Islet of Langerhans (tissue), 1 donor: Measurements from ENCODE around the gene NCBP2L.

Experiments
- FAIRE-seq: peaks from one replicate; lab custom pipeline; 2011; peaks lifted over from hg19 to GRCh38; lab: Jason Lieb, UNC

NCBP2L gene

GRCh38 chrX:107752714-107753113, 24.8 kb upstream of the NCBP2L start:
- FAIRE-seq = no peak

GRCh38 chrX:107753187-107753586, 24.3 kb upstream of the NCBP2L start:
- FAIRE-seq = no peak

GRCh38 chrX:107755721-107756120, 21.8 kb upstream of the NCBP2L start:
- no peak for FAIRE-seq

DNA sequence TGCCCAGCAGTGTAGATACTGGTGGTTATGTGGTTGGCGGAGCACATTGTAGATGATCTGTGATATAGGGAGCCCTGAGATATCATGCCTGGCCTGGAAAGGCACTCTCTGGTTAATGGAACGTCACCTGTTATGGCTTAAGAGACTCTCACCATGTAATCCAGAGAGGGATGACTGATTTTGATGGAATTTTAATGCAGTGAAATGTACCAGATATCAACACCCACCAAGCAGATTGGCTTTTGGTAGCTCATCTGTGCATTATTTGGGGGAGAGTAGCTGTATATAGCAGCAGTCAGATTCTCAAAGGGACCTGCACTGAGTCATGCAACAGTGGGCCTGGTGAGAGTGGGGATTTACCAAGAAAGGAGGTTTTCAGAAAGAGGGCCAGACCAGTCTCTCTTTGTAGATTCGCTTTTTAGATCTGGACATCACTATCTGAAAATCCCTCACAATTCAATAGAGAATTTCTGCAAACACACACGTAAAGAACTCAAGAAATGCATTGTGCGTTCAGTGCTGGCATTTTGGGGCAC, 19.2 kb upstream of the NCBP2L start:
- no peak for FAIRE-seq

- FAIRE-seq = no peak
These were observed 17.0 kb upstream of the NCBP2L start for GRCh38 chrX:107760304-107761077.

GRCh38 chrX:107763647-107764046, 13.9 kb upstream of the NCBP2L start:
- FAIRE-seq = no peak

- no peak for FAIRE-seq
These were observed 12.5 kb upstream of the NCBP2L start for GRCh38 chrX:107764845-107765608.

DNA sequence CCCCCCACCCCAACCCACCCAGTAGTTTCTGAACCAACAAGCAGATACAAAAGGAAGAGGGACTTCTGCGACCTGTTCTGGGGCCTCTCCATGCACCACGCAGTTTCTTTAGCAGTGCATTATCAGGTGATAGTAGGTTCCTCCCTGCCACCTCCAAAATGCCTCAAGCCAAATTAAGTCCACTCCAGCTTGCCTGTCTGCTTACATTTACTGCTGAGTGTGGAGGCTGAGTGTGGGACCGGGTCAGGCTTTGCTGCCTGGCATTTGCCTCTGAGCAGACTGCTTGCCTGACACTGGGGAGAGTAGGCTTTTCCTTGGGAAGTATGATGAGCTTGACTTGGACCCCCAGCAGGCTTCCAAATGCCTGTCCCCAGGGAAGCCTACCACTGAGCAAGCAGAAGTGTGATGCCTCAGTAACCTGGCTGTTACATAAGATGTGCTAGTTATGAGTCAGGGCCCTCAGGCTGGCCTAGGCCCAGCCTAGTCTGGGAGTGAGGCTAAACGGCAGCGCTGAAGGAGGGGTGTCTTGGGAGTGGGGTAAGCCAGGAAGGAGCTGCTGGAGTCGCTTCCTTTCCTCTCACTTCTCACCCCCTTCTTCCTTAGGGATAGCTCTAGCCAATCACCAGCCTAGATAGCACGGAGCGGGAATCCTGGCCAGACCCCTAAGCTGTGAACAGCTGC, 10.9 kb upstream of the NCBP2L start:
- no peak for FAIRE-seq

DNA sequence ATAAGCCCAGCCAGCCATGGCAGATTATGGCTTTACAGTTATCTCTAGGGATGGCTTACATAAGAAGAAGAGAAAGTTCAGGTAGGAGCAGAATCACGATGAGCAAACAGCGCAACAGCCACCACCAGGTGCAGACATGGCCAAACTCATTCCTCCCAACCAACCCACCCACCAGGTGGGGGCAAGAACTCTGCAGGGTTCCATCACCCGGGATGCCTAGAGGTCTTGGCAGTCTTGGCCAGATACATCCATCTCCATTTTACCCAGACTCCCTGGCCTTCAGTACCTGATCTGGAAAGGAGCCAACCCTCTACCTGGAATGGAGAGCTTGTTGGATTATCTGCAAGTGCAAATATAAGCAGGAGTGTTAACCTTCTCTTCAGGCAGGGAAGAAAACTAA, 9.5 kb upstream of the NCBP2L start:
- no peak for FAIRE-seq

GRCh38 chrX:107769581-107770317, 7.8 kb upstream of the NCBP2L start:
- no peak for FAIRE-seq

GRCh38 chrX:107773206-107773605, 4.3 kb upstream of the NCBP2L start:
- FAIRE-seq = no peak

DNA sequence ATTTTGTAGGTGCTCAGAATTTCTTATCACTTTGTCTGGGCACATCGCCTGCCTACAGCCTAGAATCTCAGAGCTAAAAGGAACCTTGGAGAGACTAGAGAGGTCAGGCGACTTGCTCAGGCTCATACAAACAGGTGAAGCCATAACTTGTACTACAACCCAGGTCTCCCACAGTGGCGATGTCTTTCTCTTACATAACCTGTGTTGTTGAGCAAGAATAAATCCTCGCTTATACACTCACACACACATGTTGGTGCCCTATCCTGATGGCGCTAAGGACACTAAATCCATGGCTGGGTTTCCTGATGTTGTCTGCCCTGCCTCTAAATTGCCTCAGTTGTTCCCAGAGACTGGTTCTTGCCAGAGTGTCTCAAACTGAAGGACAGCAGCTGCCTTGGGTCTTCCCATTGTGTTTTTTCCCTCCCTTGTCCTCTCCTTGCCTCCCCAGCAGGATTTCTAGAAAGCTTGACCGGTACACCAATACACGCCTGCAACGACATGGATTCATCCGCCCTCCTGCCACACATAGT, 3.6 kb upstream of the NCBP2L start:
- FAIRE-seq = no peak

- no peak for FAIRE-seq
These were observed 2.4 kb upstream of the NCBP2L start for GRCh38 chrX:107775000-107775733.

DNA sequence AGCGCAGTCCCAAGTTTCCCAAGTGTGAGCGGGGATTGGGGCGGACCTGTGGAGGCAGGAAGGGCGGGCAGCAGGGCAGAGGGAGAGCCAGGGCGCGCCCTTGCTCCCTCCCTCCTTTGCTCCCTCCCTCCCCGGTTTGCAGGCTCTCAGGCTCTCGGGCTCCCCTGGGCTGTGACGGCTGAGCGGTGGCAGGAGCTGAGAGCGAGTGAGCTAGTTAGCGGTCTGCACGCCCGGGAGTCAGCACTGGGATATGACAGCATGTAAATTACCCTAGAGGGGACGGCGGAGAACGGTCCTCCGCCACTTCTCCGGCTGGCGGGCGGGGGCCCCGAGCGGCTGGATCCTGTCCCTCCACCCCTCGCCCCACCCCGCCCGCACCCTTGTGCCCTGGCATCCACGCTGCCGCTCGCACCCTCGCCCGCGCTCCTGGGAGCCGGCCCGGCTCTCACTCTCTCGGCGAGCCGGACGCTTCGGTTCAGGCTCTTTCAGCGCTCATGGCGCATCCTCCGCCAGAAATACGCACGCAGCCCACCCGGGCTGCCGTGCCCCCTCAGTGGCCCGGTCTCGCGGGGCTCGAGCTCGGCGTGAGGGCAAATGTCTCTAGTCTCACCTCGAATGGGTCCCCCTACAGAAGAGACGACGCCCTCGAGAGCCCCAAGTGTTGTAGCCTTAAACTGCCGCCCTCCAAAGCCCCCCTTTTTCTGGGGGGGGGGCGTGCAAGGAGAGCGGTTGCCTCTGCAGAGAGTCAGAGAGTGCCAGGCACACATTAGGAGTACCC, 1.6 kb upstream of the NCBP2L start, which contains the start of gene TSC22D3:
TSS of gene TSC22D3 (minus strand) at position 54 of the 778 bp plus-strand sequence. CDS start 368 bp downstream, outside the sequence.
- FAIRE-seq = no peak

GRCh38 chrX:107776649-107777535, 641 bp upstream of the NCBP2L start:
- peak; percentile 98 for FAIRE-seq

DNA sequence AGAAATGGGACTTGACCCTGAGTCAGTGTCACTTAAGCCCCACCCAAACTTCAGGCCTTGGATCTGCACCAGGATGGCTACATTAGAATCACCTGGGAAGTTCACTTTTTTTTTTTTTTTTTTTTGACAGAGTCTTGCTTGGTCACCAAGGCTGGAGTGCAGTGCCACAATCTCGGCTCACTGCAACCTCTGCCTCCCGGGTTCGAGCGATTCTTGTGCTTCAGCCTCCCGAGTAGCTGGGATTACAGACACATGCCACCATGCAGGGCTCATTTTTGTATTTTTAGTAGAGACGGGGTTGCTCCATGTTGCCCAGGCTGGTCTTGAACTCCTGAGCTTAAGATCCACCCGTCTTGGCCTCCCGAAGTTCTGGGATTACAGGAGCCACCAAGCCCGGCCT, 3.0 kb downstream of the NCBP2L start:
- FAIRE-seq = no peak

DNA sequence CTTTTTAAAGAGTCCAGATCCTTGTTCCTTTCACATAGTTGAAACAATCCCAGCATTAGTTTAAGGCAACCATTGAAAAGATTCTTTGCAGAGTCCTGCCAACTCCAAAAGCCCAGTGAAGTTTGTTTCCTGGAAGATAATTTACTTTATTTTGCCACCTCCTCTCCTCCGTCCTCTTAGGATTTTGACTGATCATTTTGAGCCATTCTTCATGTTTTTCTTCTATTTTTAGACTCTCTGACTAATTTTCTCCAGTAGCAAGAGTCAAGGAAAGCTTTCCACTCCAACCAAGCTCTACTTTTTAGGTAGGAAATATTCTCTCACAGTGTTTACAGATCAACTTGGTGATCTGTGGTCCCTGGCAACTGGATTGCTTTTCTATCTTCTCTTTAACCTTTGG, 10.3 kb downstream of the NCBP2L start:
- no peak for FAIRE-seq

- no peak for FAIRE-seq
These were observed 26.9 kb downstream of the NCBP2L start for GRCh38 chrX:107804427-107804826.

DNA sequence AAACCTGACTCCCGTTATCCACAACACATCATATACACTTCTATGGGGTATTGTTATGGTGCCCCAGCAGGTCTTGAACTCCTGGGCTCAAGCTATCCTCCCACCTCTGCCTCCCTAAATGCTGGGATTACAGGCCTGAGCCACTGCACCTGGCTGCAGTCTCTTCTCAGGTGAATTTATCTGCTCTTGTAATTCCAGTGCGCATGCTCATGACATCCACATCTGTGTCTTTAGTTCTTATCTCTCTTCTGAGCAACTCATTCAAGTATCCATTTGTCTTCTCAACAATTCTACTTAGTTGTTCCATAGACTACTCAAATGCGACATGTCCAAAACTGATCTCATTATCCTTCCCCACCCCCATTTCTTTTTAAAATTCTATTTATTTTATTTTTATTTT, 27.6 kb downstream of the NCBP2L start:
- no peak for FAIRE-seq
